Keratinocyte (primary cell): ENCODE measurements around the gene SYT1. TPM values are rescaled to one million over a fixed set of nuclear protein-coding genes. Genes with fewer than 3 reads are reported as not detected.

Experiments
- DNase-seq: peaks from one replicate; pipeline ENCODE4 v3.0.0-alpha.2; 2011; ENCODE audit warnings: low read depth, missing footprints, low spot score
- FAIRE-seq: peaks from 2 replicates; lab custom pipeline; 2011; peaks lifted over from hg19 to GRCh38; lab: Jason Lieb, UNC
- H2AFZ ChIP-seq: 2 replicates; pipeline ENCODE4 v1.6.0; 2012; ENCODE audit warnings: low read length, control low read depth, inconsistent platforms; ENCODE audit not compliant: control insufficient read depth
- H3K27ac ChIP-seq: 2 replicates; pipeline ENCODE4 v1.5.1; 2011; ENCODE audit warnings: low read length; ENCODE audit not compliant: control insufficient read depth, insufficient read depth
- H3K27me3 ChIP-seq: 3 replicates; pipeline ENCODE4 v1.6.0; 2011; ENCODE audit warnings: low read length; ENCODE audit not compliant: control insufficient read depth, insufficient read depth; ENCODE audit errors: extremely low read depth
- H3K36me3 ChIP-seq, 2 experiments: 2 replicates in 1 of 2; 3 replicates in 1 of 2; pipeline ENCODE4 v1.5.1; 2011; ENCODE audit warnings: low read length in 2 of 2, mild to moderate bottlenecking in 1 of 2; ENCODE audit not compliant: control insufficient read depth in 2 of 2, insufficient read depth in 2 of 2; ENCODE audit errors: extremely low read depth in 1 of 2
- H3K4me1 ChIP-seq: 3 replicates; pipeline ENCODE4 v1.5.1; 2011; ENCODE audit warnings: low read length; ENCODE audit not compliant: control insufficient read depth, insufficient read depth; ENCODE audit errors: extremely low read depth
- H3K4me2 ChIP-seq: 3 replicates; pipeline ENCODE4 v1.6.0; 2011; ENCODE audit warnings: low read depth, low read length; ENCODE audit not compliant: control insufficient read depth, insufficient read depth; ENCODE audit errors: extremely low read depth
- H3K4me3 ChIP-seq, 3 experiments: fragments of 200-600 bp in 1 of 3; sonication (generic) in 1 of 3; 2 replicates in 2 of 3; 3 replicates in 1 of 3; pipeline ENCODE4 v1.5.1; 2011 to 2016; ENCODE audit warnings: low read length in 3 of 3, mild to moderate bottlenecking in 3 of 3, control low read depth in 2 of 3, inconsistent platforms in 1 of 3, low read depth in 1 of 3, mixed read lengths in 1 of 3, mixed run types in 1 of 3, moderate library complexity in 1 of 3; ENCODE audit not compliant: control insufficient read depth in 2 of 3, insufficient read depth in 2 of 3; ENCODE audit errors: extremely low read depth in 1 of 3
- H3K79me2 ChIP-seq: 2 replicates; pipeline ENCODE4 v1.6.0; 2012; ENCODE audit warnings: low read length; ENCODE audit not compliant: control insufficient read depth, insufficient read depth
- H3K9ac ChIP-seq: 3 replicates; pipeline ENCODE4 v1.6.0; 2011; ENCODE audit warnings: low read length; ENCODE audit not compliant: control insufficient read depth, insufficient read depth; ENCODE audit errors: extremely low read depth
- H3K9me1 ChIP-seq: 3 replicates; pipeline ENCODE4 v1.6.0; 2011; ENCODE audit warnings: low read length; ENCODE audit not compliant: control insufficient read depth, insufficient read depth; ENCODE audit errors: extremely low read depth
- H3K9me3 ChIP-seq: 2 replicates; pipeline ENCODE4 v1.5.1; 2012; ENCODE audit warnings: low read depth, low read length; ENCODE audit not compliant: control insufficient read depth
- H4K20me1 ChIP-seq: 3 replicates; pipeline ENCODE4 v1.6.0; 2011; ENCODE audit warnings: low read length; ENCODE audit not compliant: control insufficient read depth, insufficient read depth; ENCODE audit errors: extremely low read depth
- CTCF ChIP-seq, 3 experiments: IDR thresholded peaks in 1 of 3; conservative IDR thresholded peaks in 1 of 3; optimal IDR thresholded peaks in 1 of 3; 2 replicates in 2 of 3; 3 replicates in 1 of 3; pipeline versions ENCODE3 to v1.5.1; 2011; ENCODE audit warnings: low read length in 3 of 3, mild to moderate bottlenecking in 3 of 3, moderate library complexity in 2 of 3, control low read depth in 1 of 3, inconsistent platforms in 1 of 3; ENCODE audit not compliant: insufficient read depth in 2 of 3; ENCODE audit errors: extremely low read depth in 1 of 3
- EZH2 ChIP-seq: IDR thresholded peaks from one replicate; pipeline ENCODE4 v1.6.1; 2012; ENCODE audit warnings: inconsistent platforms, mild to moderate bottlenecking, low read length, moderate library complexity
- dilution Hi-C: fragments of 300-500 bp; cut with MboI; formaldehyde crosslinking; loops from one replicate; pipeline ENCODE4 v1.7.0; 2020; ENCODE audit warnings: low sequenced_read_pairs; ENCODE audit not compliant: extremely low pct_ligation_motif_present
- polyA plus RNA-seq, 5 experiments: library from polyadenylated mRNA; depleted of rRNA in 3 of 5; stranded (reverse) in 3 of 5; stranded (forward) in 1 of 5; unstranded in 1 of 5; fragments of >200 nt; gene quantifications; 1 replicate in 1 of 5; 2 replicates in 3 of 5; 3 replicates in 1 of 5; pipeline versions ENCODE4 v1.2.1 to v1.2.3, GENCODE V29; 2011 to 2012; ENCODE audit warnings: missing spikeins in 2 of 5, low read depth in 1 of 5, low replicate concordance in 1 of 5

SYT1 gene
- polyA plus RNA-seq, 1 donor (not counting 4 experiments of a cell fraction or from before 2014, with no cell fraction given): 6.1 TPM

- dilution Hi-C loops: no loop called here
Measured at GRCh38 chr12:79162948-79163347, 298.4 kb downstream of the SYT1 start.

DNA sequence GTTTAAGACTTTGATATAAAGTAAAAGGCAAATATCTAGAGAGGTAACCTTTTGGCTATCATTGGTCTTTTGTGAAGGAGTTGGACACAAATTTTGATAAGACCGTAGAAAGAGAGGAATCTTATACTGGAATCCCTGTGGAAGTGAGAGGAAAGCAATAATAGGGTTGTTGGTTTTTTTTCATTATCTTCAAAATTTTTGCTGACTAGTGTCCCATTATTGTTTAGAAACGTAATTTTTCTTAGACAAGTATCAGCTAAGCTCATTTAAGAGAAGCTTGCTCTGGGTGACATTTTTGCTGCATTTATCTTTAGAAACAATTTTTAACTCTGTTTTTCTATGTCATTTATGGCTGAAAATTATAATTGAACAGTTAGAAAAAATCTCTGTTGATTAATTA, 300.3 kb downstream of the SYT1 start:
- FAIRE-seq: no peak
- TF ChIP-seq CTCF (optimal IDR thresholded peaks at IDR 0.05 in 1 of 3, IDR thresholded peaks at IDR 0.05 in 1 of 3, conservative IDR thresholded peaks at IDR 0.05 in 1 of 3; ENCODE audit: extremely low read depth in 1 of 3, insufficient read depth in 2 of 3, low read length in 3 of 3) (no peak), EZH2 (no peak)

More at GRCh38 chr12:79162948-79163347, 298.4 kb downstream of the SYT1 start:
- no peaks in the 10 kb centered on the region for H3K4me1 ChIP-seq
- no peak overlapping the region for H3K4me2 ChIP-seq
- H3K79me2 ChIP-seq: no peaks in the 10 kb centered on the region
- FAIRE-seq (no peak), DNase-seq (no peak)
- H2AFZ ChIP-seq: no peak overlapping the region
- no peaks in the 10 kb centered on the region for H4K20me1 ChIP-seq
- H3K9ac ChIP-seq: no peak overlapping the region
- H3K27ac ChIP-seq: no peak overlapping the region
- H3K27me3 ChIP-seq: no peaks in the 10 kb centered on the region
- TF ChIP-seq EZH2 (no peak), CTCF (optimal IDR thresholded peaks at IDR 0.05 in 1 of 3, IDR thresholded peaks at IDR 0.05 in 1 of 3, conservative IDR thresholded peaks at IDR 0.05 in 1 of 3; ENCODE audit: extremely low read depth in 1 of 3, insufficient read depth in 2 of 3, low read length in 3 of 3) (no peak)
- H3K9me1 ChIP-seq: no peaks in the 10 kb centered on the region
- H3K9me3 ChIP-seq: no peaks in the 10 kb centered on the region
- H3K4me3 ChIP-seq: no peak overlapping the region
- H3K36me3 ChIP-seq: no peaks in the 10 kb centered on the region

More for the DNA sequence above, 300.3 kb downstream of the SYT1 start:
- Histone ChIP-seq H3K9me1 (no peaks in the 10 kb centered on the region), H3K79me2 (no peaks in the 10 kb centered on the region), H3K4me3 (no peak overlapping the region), H2AFZ (no peak overlapping the region), H3K4me2 (no peak overlapping the region), H3K27me3 (no peaks in the 10 kb centered on the region), H3K9ac (no peak overlapping the region), H4K20me1 (no peaks in the 10 kb centered on the region), H3K9me3 (no peaks in the 10 kb centered on the region), H3K36me3 (no peaks in the 10 kb centered on the region), H3K27ac (no peak overlapping the region), H3K4me1 (no peaks in the 10 kb centered on the region)
- DNase-seq: no peak
- dilution Hi-C loops: no loop called here
